Body of pancreas (tissue), 4 donors: ENCODE measurements around the gene DLL4. TPM values are rescaled to one million over a fixed set of nuclear protein-coding genes. Genes with fewer than 3 reads are reported as not detected.
A peak's percentile ranks its signal among the peaks of the same experiment; 100 is the strongest.
"Not testable (repeated sequence)": the region's sequence is repeated elsewhere in the genome, so short reads cannot be mapped to it uniquely, and the experiment has no call there.

Experiments
- ATAC-seq: fragments of 150-250 bp; one replicate; pipeline ENCODE4 v1.9.1; 2016
- DNase-seq, 4 donors: peaks; one replicate each; pipeline ENCODE4 v3.0.0-alpha.2; 2019
- H3K27ac ChIP-seq, 4 donors: fragments of 200-600 bp; sonication (generic); 1 replicate in 3 of 4; 2 replicates in 1 of 4; pipeline versions ENCODE4 v1.5.1 to v1.6.1; 2016 to 2019; ENCODE audit warnings: mild to moderate bottlenecking in 1 of 4, mixed read lengths in 1 of 4, moderate library complexity in 1 of 4
- H3K27me3 ChIP-seq, 2 donors: fragments of 200-600 bp; sonication (generic); one replicate each; pipeline ENCODE4 v1.6.0; 2016; ENCODE audit warnings: mild to moderate bottlenecking in 1 of 2
- H3K36me3 ChIP-seq, 2 donors: fragments of 200-600 bp; sonication (generic); replicated peaks in 1 of 2; 2 replicates each; pipeline ENCODE4 v1.5.1; 2016; ENCODE audit warnings: low read depth in 2 of 2; ENCODE audit not compliant: insufficient read depth in 1 of 2
- H3K4me1 ChIP-seq: fragments of 200-600 bp; sonication (generic); one replicate; pipeline ENCODE4 v1.6.0; 2016
- H3K4me3 ChIP-seq, 2 donors: fragments of 200-600 bp; sonication (generic); 1 replicate in 1 of 2; 2 replicates in 1 of 2; pipeline ENCODE4 v1.5.1; 2016 to 2019
- H3K9me3 ChIP-seq, 3 donors: fragments of 200-600 bp; sonication (generic); 1 replicate in 2 of 3; 2 replicates in 1 of 3; pipeline ENCODE4 v1.5.1; 2016
- POLR2A ChIP-seq, 3 donors: fragments of 450-650 bp; IDR thresholded peaks; one replicate each; pipeline ENCODE4 v1.6.1; 2016; ENCODE audit warnings: antibody characterized with exemption in 3 of 3, mild to moderate bottlenecking in 2 of 3
- WGBS, 2 donors: methylation state at CpG; one replicate each; pipeline ENCODE4 v1.1.5; 2017; 5-methylcytosine and 5-hydroxymethylcytosine counted together
- intact Hi-C: fragments of 100-400 bp; cut with DNase I; formaldehyde crosslinking; loops from one replicate; pipeline ENCODE4 v1.15.1; 2023
- total RNA-seq, 2 donors: library from RNA; depleted of rRNA; stranded (reverse); fragments of >200 nt; gene quantifications; one replicate each; pipeline ENCODE4 v1.1.0, GENCODE V29; 2016
- TF ChIP-seq, protein P1 (sequence below), 7 experiments: fragments of 450-650 bp in 4 of 7; fragments of 200-600 bp in 3 of 7; sonication (generic) in 3 of 7; IDR thresholded peaks; one replicate each; pipeline ENCODE4 v1.5.1; 2016 to 2019; ENCODE audit warnings: antibody characterized with exemption in 7 of 7

The DLL4 gene
- total RNA-seq, 2 donors from 2014 or later, result 0.33 to 3.6 TPM

DNA sequence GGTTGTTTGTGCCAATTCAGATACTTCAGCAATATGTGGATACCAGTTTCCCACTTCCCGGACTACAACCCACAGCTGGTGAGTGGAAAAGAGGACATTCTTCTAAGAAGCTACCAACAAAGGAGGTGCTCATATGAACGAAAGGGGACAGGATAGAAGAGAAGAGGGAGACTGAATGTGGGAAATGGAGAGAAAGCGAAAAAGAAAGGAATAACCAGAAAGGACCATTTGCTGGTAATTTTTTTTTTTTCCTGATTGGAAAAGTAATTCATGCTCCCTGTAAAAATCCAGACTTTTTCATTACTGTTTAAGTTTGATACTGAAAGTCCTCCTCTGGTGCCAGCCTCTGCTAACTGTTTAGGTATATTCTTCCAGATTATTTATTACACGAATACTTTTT, 22.6 kb downstream of the DLL4 start:
- WGBS, 2 donors, result 54 to 66% methylated on average over 4 of the region's 4 CpGs

DNA sequence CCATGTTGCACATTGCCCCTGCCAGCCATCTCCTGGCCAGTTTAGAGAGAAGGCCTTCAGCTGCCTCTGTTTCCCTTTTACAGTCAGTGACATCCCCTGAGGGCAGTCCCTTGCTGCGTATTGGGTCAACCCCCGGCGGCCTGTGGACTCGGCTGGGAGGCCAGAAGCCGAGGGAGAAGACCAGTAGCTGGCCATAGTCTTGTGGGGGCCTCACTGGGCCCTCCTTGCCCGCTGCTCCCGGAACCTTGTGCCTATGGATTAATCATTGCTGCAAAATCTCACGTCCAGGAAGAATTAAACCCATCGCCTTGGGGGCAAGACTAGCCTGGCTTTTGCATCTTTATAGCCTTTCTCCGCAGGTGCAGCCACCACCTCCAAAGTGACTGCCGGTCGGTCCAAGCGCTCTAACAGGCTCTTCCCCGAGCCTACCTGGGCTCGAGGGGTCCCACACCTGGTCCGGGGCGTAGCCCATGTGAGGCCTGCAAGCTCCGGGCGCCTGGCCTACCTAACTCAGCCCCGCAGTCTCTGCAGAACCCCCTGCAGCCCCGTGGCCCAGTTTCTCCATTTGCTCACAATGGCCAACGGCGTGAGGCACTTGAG, 23.3 kb downstream of the DLL4 start:
- H3K4me3 ChIP-seq, result peak overlapping the region in 1 of 2 donors; percentile 33
- DNase-seq (no peak), ATAC-seq (no peak)
- H3K9me3 ChIP-seq, result no peaks in the 10 kb centered on the region
- peaks cover 60% of the 10 kb centered on the region for H3K4me1 ChIP-seq
- H3K27me3 ChIP-seq, result no peaks in the 10 kb centered on the region
- intact Hi-C loops, result no loop called here
- H3K27ac ChIP-seq, result peak overlapping the region; percentile 87 to 96 (median 92)
- no peaks in the 10 kb centered on the region for H3K36me3 ChIP-seq
- WGBS, 2 donors, result 32 to 55% methylated on average over 8 to 23 of the region's 23 CpGs
- TF ChIP-seq, protein P1, sequence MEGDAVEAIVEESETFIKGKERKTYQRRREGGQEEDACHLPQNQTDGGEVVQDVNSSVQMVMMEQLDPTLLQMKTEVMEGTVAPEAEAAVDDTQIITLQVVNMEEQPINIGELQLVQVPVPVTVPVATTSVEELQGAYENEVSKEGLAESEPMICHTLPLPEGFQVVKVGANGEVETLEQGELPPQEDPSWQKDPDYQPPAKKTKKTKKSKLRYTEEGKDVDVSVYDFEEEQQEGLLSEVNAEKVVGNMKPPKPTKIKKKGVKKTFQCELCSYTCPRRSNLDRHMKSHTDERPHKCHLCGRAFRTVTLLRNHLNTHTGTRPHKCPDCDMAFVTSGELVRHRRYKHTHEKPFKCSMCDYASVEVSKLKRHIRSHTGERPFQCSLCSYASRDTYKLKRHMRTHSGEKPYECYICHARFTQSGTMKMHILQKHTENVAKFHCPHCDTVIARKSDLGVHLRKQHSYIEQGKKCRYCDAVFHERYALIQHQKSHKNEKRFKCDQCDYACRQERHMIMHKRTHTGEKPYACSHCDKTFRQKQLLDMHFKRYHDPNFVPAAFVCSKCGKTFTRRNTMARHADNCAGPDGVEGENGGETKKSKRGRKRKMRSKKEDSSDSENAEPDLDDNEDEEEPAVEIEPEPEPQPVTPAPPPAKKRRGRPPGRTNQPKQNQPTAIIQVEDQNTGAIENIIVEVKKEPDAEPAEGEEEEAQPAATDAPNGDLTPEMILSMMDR (IDR thresholded peaks at IDR 0.05), result no peak
- TF ChIP-seq POLR2A (IDR thresholded peaks at IDR 0.05), result no peak

More for the DNA sequence above, 22.6 kb downstream of the DLL4 start:
- no peak for ATAC-seq
- Histone ChIP-seq H3K9me3 (no peaks in the 10 kb centered on the region), H3K27me3 (no peaks in the 10 kb centered on the region), H3K4me3 (no peak overlapping the region), H3K36me3 (no peaks in the 10 kb centered on the region), H3K4me1 (peaks cover 53% of the 10 kb centered on the region), H3K27ac (peak overlapping the region in 3 of 4 donors; percentile 90 to 96 (median 93))
- no peak for DNase-seq
- no peak for TF ChIP-seq POLR2A (IDR thresholded peaks at IDR 0.05)
- TF ChIP-seq, protein P1 (IDR thresholded peaks at IDR 0.05), result no peak
- intact Hi-C loops, result no loop called here

GRCh38 chr15:40952901-40953712, 24.0 kb downstream of the DLL4 start, which contains the start of gene CHAC1:
CHAC1 (plus strand) TSS chr15:40953471; CDS start chr15:40953584, 113 bp downstream.
- Histone ChIP-seq H3K4me1 (peaks cover 67% of the 10 kb centered on the region), H3K36me3 (no peaks in the 10 kb centered on the region), H3K4me3 (peak within 1 kb of the TSS; percentile 20 to 33), H3K27ac (peak within 1 kb of the TSS; percentile 87 to 96 (median 92)), H3K9me3 (no peaks in the 10 kb centered on the region), H3K27me3 (no peaks in the 10 kb centered on the region)
- intact Hi-C loops, result no loop called here
- DNase-seq (peak; percentile 96 to 98 (median 98)), ATAC-seq (peak; percentile 87)
- TF ChIP-seq POLR2A (IDR thresholded peaks at IDR 0.05), result peak; percentile 81 to 86 (median 84)
- TF ChIP-seq, protein P1 (IDR thresholded peaks at IDR 0.05), result peak in 2 of 7 experiments; percentile 1 to 13
- 0% methylated on average over 3 to 70 of the region's 72 CpGs for WGBS, 2 donors

GRCh38 chr15:40953713-40954074, 24.6 kb downstream of the DLL4 start:
- WGBS, 2 donors, result 3% methylated on average over 17 of the region's 17 CpGs
- Histone ChIP-seq H3K27ac (peak overlapping the region; percentile 87 to 96 (median 92)), H3K27me3 (no peaks in the 10 kb centered on the region), H3K4me3 (peak overlapping the region; percentile 20 to 33), H3K36me3 (no peaks in the 10 kb centered on the region), H3K4me1 (peaks cover 72% of the 10 kb centered on the region), H3K9me3 (no peaks in the 10 kb centered on the region)
- ATAC-seq (no peak), DNase-seq (no peak)
- no peak for TF ChIP-seq POLR2A (IDR thresholded peaks at IDR 0.05)
- TF ChIP-seq, protein P1 (IDR thresholded peaks at IDR 0.05), result no peak
- intact Hi-C loops, result no loop called here

- H3K36me3 ChIP-seq, ATAC-seq, intact Hi-C loops, H3K27ac ChIP-seq, DNase-seq, H3K9me3 ChIP-seq, H3K4me3 ChIP-seq, H3K27me3 ChIP-seq: not testable (repeated sequence)
- 41 to 51% methylated on average over 8 of the region's 8 CpGs for WGBS, 2 donors
- H3K4me1 ChIP-seq, result peaks cover 69% of the 10 kb centered on the region
These were observed 25.2 kb downstream of the DLL4 start for GRCh38 chr15:40954158-40954848.
